Measurements from ENCODE around the gene SH2D3A. TPM values are rescaled to one million over a fixed set of nuclear protein-coding genes. Genes with fewer than 3 reads are reported as not detected.
"Not testable (repeated sequence)": the region's sequence is repeated elsewhere in the genome, so short reads cannot be mapped to it uniquely, and the experiment has no call there.

SH2D3A gene
- total RNA-seq, 1 experiment from 2014 or later: 75.7 TPM

DNA sequence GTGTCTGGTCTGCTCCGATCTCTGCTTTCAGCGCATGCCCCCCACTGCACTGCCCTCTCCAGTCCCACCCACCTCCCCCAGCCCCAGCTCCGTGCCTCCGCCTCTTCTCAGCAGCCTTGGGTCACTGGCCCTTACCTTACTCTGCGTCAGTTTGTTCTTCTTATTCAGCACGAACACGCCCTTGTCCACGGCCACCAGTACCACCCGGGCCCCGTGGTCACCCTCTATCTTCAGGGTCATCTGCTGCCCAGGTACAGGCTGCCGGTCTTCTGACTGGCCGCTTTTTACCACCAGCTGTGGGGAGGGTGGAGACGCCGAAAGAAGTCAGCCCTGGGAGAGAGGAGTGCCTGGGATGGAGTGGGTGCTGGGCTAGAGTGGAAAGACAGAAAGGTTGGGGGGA lies 57.7 kb downstream of the SH2D3A start:
- intact Hi-C loops (cut with micrococcal nuclease): no loop called here
- no peaks in the 10 kb centered on the region for H3K36me3 ChIP-seq (ENCODE audit: control insufficient read depth in 1 of 2, insufficient read depth in 2 of 2, low read length in 2 of 2)
- H2AFZ ChIP-seq (ENCODE audit: low read depth, low read length, poor library complexity, severe bottlenecking): no peak overlapping the region
- TF ChIP-seq, protein P1, sequence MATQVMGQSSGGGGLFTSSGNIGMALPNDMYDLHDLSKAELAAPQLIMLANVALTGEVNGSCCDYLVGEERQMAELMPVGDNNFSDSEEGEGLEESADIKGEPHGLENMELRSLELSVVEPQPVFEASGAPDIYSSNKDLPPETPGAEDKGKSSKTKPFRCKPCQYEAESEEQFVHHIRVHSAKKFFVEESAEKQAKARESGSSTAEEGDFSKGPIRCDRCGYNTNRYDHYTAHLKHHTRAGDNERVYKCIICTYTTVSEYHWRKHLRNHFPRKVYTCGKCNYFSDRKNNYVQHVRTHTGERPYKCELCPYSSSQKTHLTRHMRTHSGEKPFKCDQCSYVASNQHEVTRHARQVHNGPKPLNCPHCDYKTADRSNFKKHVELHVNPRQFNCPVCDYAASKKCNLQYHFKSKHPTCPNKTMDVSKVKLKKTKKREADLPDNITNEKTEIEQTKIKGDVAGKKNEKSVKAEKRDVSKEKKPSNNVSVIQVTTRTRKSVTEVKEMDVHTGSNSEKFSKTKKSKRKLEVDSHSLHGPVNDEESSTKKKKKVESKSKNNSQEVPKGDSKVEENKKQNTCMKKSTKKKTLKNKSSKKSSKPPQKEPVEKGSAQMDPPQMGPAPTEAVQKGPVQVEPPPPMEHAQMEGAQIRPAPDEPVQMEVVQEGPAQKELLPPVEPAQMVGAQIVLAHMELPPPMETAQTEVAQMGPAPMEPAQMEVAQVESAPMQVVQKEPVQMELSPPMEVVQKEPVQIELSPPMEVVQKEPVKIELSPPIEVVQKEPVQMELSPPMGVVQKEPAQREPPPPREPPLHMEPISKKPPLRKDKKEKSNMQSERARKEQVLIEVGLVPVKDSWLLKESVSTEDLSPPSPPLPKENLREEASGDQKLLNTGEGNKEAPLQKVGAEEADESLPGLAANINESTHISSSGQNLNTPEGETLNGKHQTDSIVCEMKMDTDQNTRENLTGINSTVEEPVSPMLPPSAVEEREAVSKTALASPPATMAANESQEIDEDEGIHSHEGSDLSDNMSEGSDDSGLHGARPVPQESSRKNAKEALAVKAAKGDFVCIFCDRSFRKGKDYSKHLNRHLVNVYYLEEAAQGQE (IDR thresholded peaks at IDR 0.05; ENCODE audit: low read depth): no peak
- TF ChIP-seq POLR2AphosphoS5 (IDR thresholded peaks at IDR 0.05; ENCODE audit: low read depth, low read length) (no peak), TCF7L2 (IDR thresholded peaks at IDR 0.05; ENCODE audit: borderline replicate concordance, extremely low read depth, insufficient read depth, insufficient read length) (no peak)
- ATAC-seq (no peak), DNase-seq (ENCODE audit: low read depth, low spot score) (no peak)
- no peak overlapping the region for H3K27ac ChIP-seq (ENCODE audit: low read depth, low read length)
- H3K4me2 ChIP-seq (ENCODE audit: low read length): no peak overlapping the region
- no peaks in the 10 kb centered on the region for H3K9me2 ChIP-seq (ENCODE audit: insufficient read depth)
- no peaks in the 10 kb centered on the region for H3K79me2 ChIP-seq (ENCODE audit: insufficient read depth, low read length)
- no peaks in the 10 kb centered on the region for H3K4me1 ChIP-seq (ENCODE audit: control insufficient read depth in 1 of 2, insufficient read depth in 2 of 2, low read length in 2 of 2)
- H4K20me1 ChIP-seq (ENCODE audit: insufficient read depth): no peaks in the 10 kb centered on the region
- RAD21 ChIA-PET (ENCODE audit: low non-redundant PET in 1 of 2, low total read pairs in 2 of 2, uncharacterized antibody in 2 of 2, unreplicated experiment in 2 of 2): no interaction called here
- BruUV-seq (replicated peaks): no TSS peak
- H3K27me3 ChIP-seq (ENCODE audit: insufficient read depth, low read length): no peaks in the 10 kb centered on the region; the same call in 1 of the 2 replicates
- POLR2A ChIA-PET: no interaction called here
- CTCF ChIA-PET: no interaction called here
- H3K4me3 ChIP-seq (replicated peaks in 1 of 2; ENCODE audit: low read depth in 1 of 2, low read length in 2 of 2): no peak overlapping the region
- no peaks in the 10 kb centered on the region for H3K9me3 ChIP-seq (ENCODE audit: control insufficient read depth in 1 of 2, insufficient read depth in 1 of 2, low read depth in 1 of 2, low read length in 2 of 2)
- no peak overlapping the region for H3K9ac ChIP-seq (ENCODE audit: low read length)

DNA sequence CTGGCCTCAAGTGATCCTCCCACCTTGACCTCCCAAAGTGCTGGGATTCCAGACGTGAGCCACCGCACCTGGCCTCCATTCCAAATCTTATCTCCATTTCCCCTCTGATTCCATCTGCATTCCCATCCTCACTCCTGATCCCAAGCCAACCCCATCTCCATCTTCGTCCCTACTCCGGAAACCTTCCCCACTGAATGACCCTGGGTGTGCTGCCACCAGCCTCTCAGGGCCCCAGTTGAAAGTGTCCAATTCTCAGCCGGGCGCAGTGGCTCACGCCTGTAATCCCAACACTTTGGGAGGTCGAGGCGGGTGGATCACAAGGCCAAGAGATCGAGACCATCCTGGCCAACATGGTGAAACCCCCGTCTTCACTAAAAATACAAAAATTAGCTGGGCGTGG lies 58.3 kb downstream of the SH2D3A start:
- H2AFZ ChIP-seq (ENCODE audit: low read depth, low read length, poor library complexity, severe bottlenecking); POLR2A ChIA-PET; H3K27ac ChIP-seq (ENCODE audit: low read depth, low read length); CTCF ChIA-PET; H3K9me2 ChIP-seq (ENCODE audit: insufficient read depth); H3K4me1 ChIP-seq (ENCODE audit: control insufficient read depth in 1 of 2, insufficient read depth in 2 of 2, low read length in 2 of 2); H3K9me3 ChIP-seq (ENCODE audit: control insufficient read depth in 1 of 2, insufficient read depth in 1 of 2, low read depth in 1 of 2, low read length in 2 of 2); intact Hi-C loops (cut with micrococcal nuclease); H4K20me1 ChIP-seq (ENCODE audit: insufficient read depth); ATAC-seq; H3K4me3 ChIP-seq (replicated peaks in 1 of 2; ENCODE audit: low read depth in 1 of 2, low read length in 2 of 2); DNase-seq (ENCODE audit: low read depth, low spot score); H3K27me3 ChIP-seq (ENCODE audit: insufficient read depth, low read length); H3K4me2 ChIP-seq (ENCODE audit: low read length); BruUV-seq (replicated peaks); RAD21 ChIA-PET (ENCODE audit: low non-redundant PET in 1 of 2, low total read pairs in 2 of 2, uncharacterized antibody in 2 of 2, unreplicated experiment in 2 of 2); H3K79me2 ChIP-seq (ENCODE audit: insufficient read depth, low read length); H3K36me3 ChIP-seq (ENCODE audit: control insufficient read depth in 1 of 2, insufficient read depth in 2 of 2, low read length in 2 of 2); H3K9ac ChIP-seq (ENCODE audit: low read length): not testable (repeated sequence)

Measured in HCT116 (cell line).